ENCODE measurements around the gene CRYBA4. TPM values are rescaled to one million over a fixed set of nuclear protein-coding genes. Genes with fewer than 3 reads are reported as not detected.
A peak's percentile ranks its signal among the peaks of the same experiment; 100 is the strongest.

The CRYBA4 gene
- total RNA-seq, 1 donor from 2014 or later = not detected

DNA sequence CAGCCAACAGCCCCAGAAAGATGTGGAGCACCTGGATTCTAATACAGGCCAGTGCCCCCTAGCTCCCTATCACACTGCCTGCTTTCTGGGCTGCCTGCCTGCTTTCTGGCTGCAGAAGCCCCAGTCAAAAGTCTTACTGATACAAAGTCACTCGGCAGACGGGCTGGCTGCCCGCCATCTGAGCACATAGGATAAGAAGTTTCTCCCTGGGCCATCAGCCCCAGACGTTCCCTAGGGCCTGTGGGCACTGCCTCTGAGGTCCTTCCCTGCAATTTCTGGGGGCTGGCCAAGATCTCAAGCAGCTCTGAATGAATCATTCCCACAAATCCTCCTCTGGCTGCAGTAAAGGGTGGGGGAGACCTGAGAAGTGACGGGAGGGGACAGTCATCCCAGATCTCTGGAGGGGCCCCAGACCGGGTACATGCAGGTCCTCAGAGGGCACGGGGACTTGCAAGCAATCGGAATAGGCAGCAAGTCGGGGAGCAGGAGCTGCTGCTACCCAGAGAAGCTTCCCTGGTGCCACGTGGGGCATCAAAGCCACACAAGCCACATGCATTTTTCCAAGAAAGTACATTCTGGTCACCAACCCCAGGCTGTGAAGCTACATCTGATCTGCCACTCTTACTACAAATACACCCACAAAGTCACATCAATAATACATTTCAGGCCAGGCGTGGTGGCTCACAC, 36.5 kb upstream of the CRYBA4 start:
- DNase-seq (ENCODE audit: low read depth) = peak; percentile 56
- H3K4me3 ChIP-seq (ENCODE audit: low read depth, low read length) = no peak overlapping the region
- TF ChIP-seq, protein P1, sequence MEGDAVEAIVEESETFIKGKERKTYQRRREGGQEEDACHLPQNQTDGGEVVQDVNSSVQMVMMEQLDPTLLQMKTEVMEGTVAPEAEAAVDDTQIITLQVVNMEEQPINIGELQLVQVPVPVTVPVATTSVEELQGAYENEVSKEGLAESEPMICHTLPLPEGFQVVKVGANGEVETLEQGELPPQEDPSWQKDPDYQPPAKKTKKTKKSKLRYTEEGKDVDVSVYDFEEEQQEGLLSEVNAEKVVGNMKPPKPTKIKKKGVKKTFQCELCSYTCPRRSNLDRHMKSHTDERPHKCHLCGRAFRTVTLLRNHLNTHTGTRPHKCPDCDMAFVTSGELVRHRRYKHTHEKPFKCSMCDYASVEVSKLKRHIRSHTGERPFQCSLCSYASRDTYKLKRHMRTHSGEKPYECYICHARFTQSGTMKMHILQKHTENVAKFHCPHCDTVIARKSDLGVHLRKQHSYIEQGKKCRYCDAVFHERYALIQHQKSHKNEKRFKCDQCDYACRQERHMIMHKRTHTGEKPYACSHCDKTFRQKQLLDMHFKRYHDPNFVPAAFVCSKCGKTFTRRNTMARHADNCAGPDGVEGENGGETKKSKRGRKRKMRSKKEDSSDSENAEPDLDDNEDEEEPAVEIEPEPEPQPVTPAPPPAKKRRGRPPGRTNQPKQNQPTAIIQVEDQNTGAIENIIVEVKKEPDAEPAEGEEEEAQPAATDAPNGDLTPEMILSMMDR (IDR thresholded peaks at IDR 0.05; ENCODE audit: insufficient read depth, low read length, severe bottlenecking) = no peak
- H3K36me3 ChIP-seq (ENCODE audit: control insufficient read depth, insufficient read depth, low read length) = peaks cover 9% of the 10 kb centered on the region
- FAIRE-seq = no peak
- H3K27me3 ChIP-seq (ENCODE audit: control insufficient read depth, insufficient read depth, low read length) = no peaks in the 10 kb centered on the region

DNA sequence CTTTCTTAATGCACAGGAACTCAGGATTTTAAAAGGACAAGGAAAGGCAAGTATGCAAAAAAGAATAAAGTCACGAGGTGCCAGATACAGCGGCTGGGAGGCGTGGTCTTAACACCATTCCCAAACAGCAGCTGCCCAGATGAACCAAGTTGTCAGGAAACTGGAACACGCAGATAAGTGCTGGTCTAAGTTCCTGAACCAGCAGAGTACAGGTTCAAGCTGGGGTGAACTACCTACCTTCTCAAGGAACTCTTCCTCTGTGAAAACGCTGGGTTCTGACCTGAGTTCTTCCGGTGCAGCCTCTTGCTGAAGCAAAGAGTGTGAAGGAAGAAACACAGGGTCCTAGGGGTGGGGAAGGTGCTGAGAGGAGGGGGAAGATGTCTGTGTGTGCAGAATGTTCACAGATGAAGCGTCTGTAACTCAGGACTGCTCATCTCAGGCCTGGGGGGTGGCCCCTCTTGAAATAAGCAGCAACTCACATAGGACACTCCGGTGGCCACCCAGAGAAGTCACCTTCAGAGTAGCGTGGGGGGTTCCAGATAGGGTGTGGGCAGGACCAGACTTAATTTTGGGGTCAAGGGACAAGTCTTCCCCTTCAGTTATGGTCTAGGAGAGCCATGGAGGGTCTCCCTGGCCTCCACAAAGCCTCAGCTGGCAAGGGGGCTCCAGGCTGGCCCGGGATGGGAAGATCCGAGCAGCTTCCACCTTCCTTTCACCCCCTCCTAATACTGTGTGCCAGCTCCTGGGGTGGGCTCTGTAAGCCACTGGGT, 35.0 kb upstream of the CRYBA4 start:
- H3K36me3 ChIP-seq (ENCODE audit: control insufficient read depth, insufficient read depth, low read length) = peaks cover 7% of the 10 kb centered on the region
- H3K27me3 ChIP-seq (ENCODE audit: control insufficient read depth, insufficient read depth, low read length) = no peaks in the 10 kb centered on the region
- TF ChIP-seq, protein P1 (IDR thresholded peaks at IDR 0.05; ENCODE audit: insufficient read depth, low read length, severe bottlenecking) = no peak
- DNase-seq (ENCODE audit: low read depth) (no peak), FAIRE-seq (no peak)
- no peak overlapping the region for H3K4me3 ChIP-seq (ENCODE audit: low read depth, low read length)

DNA sequence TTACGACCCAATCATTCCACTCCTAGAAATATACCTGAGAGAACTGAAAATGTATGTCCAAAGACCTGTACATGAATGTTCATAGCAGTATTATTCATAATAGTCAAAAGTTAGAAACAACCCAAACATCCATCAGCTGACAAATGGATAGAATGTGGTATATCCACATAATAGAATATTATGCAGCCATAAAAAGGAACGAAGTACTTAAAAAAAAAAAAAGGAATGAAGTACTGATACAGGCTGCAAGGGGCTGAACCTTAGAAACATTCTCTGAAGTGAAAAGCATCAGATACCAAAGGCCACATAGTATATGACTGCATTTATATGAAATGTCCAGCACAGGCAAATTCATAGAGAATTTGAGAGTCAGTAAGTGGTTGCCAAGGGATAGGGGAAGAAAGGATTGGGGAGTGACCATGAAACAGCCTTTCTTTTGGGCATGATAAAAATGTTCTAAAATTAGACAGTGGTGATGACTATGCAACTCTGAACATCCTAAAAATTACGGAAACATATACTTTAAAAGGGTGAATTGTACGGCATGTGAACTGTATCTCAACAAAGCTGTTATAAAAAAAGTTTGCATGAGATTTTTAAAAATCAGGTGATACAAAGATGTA, 33.7 kb upstream of the CRYBA4 start:
- no peaks in the 10 kb centered on the region for H3K36me3 ChIP-seq (ENCODE audit: control insufficient read depth, insufficient read depth, low read length)
- TF ChIP-seq, protein P1 (IDR thresholded peaks at IDR 0.05; ENCODE audit: insufficient read depth, low read length, severe bottlenecking) = no peak
- H3K4me3 ChIP-seq (ENCODE audit: low read depth, low read length) = no peak overlapping the region
- DNase-seq (ENCODE audit: low read depth) = no peak
- H3K27me3 ChIP-seq (ENCODE audit: control insufficient read depth, insufficient read depth, low read length) = no peaks in the 10 kb centered on the region
- no peak for FAIRE-seq

DNA sequence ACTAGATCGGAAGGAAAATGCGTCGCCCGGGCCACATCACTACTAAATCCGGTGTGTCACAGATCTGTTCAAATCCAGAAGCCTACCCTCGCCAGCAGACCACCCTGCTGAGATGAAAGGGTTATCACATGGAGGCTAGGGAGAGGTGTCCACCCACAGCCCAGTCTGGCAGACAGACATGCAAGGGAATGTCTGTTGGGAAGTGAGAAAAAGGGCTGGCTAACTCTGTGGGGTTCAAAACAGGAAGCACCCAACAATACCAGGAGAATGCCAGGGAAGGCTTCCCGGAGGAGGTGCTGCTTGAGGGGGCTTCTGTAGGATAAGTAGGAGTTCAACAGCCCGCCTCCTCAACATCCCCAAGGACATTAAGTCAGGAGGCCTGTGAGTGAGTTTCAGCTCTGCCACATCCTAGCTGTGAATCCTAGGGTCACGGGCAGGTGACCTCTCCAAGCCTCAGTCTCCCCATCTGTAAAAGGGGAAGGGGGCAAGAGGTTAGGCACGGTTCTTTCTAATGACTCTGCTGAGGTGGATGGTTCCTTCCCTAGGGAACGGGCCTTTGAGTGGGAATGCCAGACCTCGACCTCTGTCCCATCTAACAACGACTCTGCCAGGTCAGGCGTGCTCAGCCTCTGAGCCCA, 32.9 kb upstream of the CRYBA4 start:
- Histone ChIP-seq H3K36me3 (ENCODE audit: control insufficient read depth, insufficient read depth, low read length) (no peaks in the 10 kb centered on the region), H3K27me3 (ENCODE audit: control insufficient read depth, insufficient read depth, low read length) (no peaks in the 10 kb centered on the region), H3K4me3 (ENCODE audit: low read depth, low read length) (peak overlapping the region; percentile 85)
- TF ChIP-seq, protein P1 (IDR thresholded peaks at IDR 0.05; ENCODE audit: insufficient read depth, low read length, severe bottlenecking) = no peak
- DNase-seq (ENCODE audit: low read depth) (no peak), FAIRE-seq (no peak)

DNA sequence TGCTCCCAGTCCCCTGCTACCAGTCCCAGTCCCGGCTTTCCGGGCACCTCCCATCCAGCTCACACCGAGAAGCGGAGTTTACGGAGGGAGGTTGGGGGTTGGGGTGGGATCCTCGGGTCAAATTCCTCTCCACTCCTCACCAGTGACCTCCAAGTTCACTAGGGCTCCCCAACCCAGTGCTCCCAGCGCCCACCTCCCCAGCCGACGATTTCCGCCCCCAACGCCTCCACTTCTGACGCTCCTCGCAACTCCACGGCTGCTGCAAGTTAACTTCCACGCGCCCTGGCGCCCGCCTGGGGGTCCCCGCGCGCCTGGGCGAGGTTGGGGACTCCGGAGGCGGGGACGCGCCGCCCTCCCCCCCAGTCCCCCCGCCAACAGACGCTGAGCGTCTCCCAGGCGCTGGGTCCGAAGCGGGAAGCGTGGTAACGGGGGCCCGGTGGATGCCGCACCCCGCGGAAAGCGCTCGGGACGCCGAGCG, 32.4 kb upstream of the CRYBA4 start:
- DNase-seq (ENCODE audit: low read depth) (no peak), FAIRE-seq (no peak)
- H3K4me3 ChIP-seq (ENCODE audit: low read depth, low read length) = peak overlapping the region; percentile 85
- no peaks in the 10 kb centered on the region for H3K27me3 ChIP-seq (ENCODE audit: control insufficient read depth, insufficient read depth, low read length)
- no peaks in the 10 kb centered on the region for H3K36me3 ChIP-seq (ENCODE audit: control insufficient read depth, insufficient read depth, low read length)
- TF ChIP-seq, protein P1 (IDR thresholded peaks at IDR 0.05; ENCODE audit: insufficient read depth, low read length, severe bottlenecking) = no peak

Measured in bronchial epithelial cell (primary cell).